ENCODE results near the gene SPIN1. TPM values are rescaled to one million over a fixed set of nuclear protein-coding genes. Genes with fewer than 3 reads are reported as not detected.

The SPIN1 gene
- total and polyA plus RNA-seq, 2 donors (not counting 3 experiments of a cell fraction or from before 2014, with no cell fraction given) = 38.1 to 56.8 TPM

- Histone ChIP-seq H3K27me3 (ENCODE audit: control insufficient read depth in 2 of 2, insufficient read depth in 2 of 2, low read length in 2 of 2) (no peaks in the 10 kb centered on the region), H3K36me3 (ENCODE audit: control insufficient read depth in 2 of 2, extremely low read depth in 1 of 2, insufficient read depth in 2 of 2, low read length in 2 of 2) (no peaks in the 10 kb centered on the region), H3K9me3 (replicated peaks; ENCODE audit: control insufficient read depth, insufficient read depth, low read length) (no peaks in the 10 kb centered on the region), H3K4me1 (ENCODE audit: control insufficient read depth, extremely low read depth, insufficient read depth, low read length) (no peaks in the 10 kb centered on the region), H3K4me2 (ENCODE audit: insufficient read depth, low read length) (no peak overlapping the region), H3K79me2 (ENCODE audit: control insufficient read depth, insufficient read depth, low read length) (no peaks in the 10 kb centered on the region), H3K4me3 (replicated peaks in 1 of 3; ENCODE audit: insufficient read depth in 1 of 3, low read depth in 1 of 3, low read length in 3 of 3) (no peak overlapping the region), H4K20me1 (replicated peaks; ENCODE audit: control insufficient read depth, extremely low read depth, insufficient read depth, low read length) (no peaks in the 10 kb centered on the region), H3K9me1 (replicated peaks; ENCODE audit: control insufficient read depth, extremely low read depth, insufficient read depth, low read length) (no peaks in the 10 kb centered on the region), H3K27ac (ENCODE audit: insufficient read depth, low read depth, low read length) (no peak overlapping the region), H3K9ac (replicated peaks; ENCODE audit: extremely low read depth, insufficient read depth, low read length) (no peak overlapping the region), H2AFZ (ENCODE audit: low read depth, low read length) (no peak overlapping the region)
- TF ChIP-seq MAX (IDR thresholded peaks at IDR 0.05; ENCODE audit: insufficient read depth, insufficient read length) (no peak), POLR2AphosphoS5 (IDR thresholded peaks at IDR 0.05; ENCODE audit: insufficient read depth, low read depth, low read length) (no peak), EZH2 (IDR thresholded peaks at IDR 0.05; ENCODE audit: borderline replicate concordance, low read depth, low read length, severe bottlenecking) (no peak), FOS (IDR thresholded peaks at IDR 0.05; ENCODE audit: borderline replicate concordance, insufficient read depth, low read length) (no peak), CTCF (IDR thresholded peaks at IDR 0.05; ENCODE audit: extremely low read depth in 1 of 2, insufficient read depth in 1 of 2, low read depth in 1 of 2, low read length in 2 of 2) (no peak), GATA2 (IDR thresholded peaks at IDR 0.05; ENCODE audit: insufficient read depth, insufficient read length, low read depth, low read length) (no peak), POLR2A (IDR thresholded peaks at IDR 0.05; ENCODE audit: low read depth, low read length) (no peak), MYC (IDR thresholded peaks at IDR 0.05; ENCODE audit: low read depth, low read length) (no peak), JUN (IDR thresholded peaks at IDR 0.05; ENCODE audit: borderline replicate concordance, insufficient read depth, insufficient read length, low read depth) (no peak)
- intact Hi-C loops (cut with micrococcal nuclease) = no loop called here
- dilution Hi-C loops (cut with MboI; ENCODE audit: extremely low pct_ligation_motif_present, low sequenced_read_pairs) = no loop called here
- no peak for DNase-seq (ENCODE audit: low read depth, low spot score)
- no TSS peak for BruUV-seq (replicated peaks)
- ChIA-PET CTCF (no interaction called here), POLR2A (no interaction called here)
- no peak for FAIRE-seq
Measured at GRCh38 chr9:88494983-88495721, 106.9 kb downstream of the SPIN1 start.
